GM12872 (cell line): Measurements from ENCODE around the gene ERGIC3.

Source experiments
- CTCF ChIP-seq: IDR thresholded peaks from 3 replicates; pipeline ENCODE4 v1.5.1; 2011; ENCODE audit warnings: low read depth, mild to moderate bottlenecking, low read length, moderate library complexity; ENCODE audit not compliant: insufficient read depth

Gene ERGIC3

GRCh38 chr20:35523298-35523888 is 18.5 kb upstream of the ERGIC3 start:
- peak; percentile 73 for TF ChIP-seq CTCF

- TF ChIP-seq CTCF, result no peak
Observed at GRCh38 chr20:35525639-35526038, 16.2 kb upstream of the ERGIC3 start.

GRCh38 chr20:35527122-35527769 is 14.6 kb upstream of the ERGIC3 start:
- TF ChIP-seq CTCF, result no peak

GRCh38 chr20:35529552-35529951 is 12.3 kb upstream of the ERGIC3 start, which contains the start of gene C20orf173:
Gene C20orf173, minus strand, starts transcription at chr20:35529652. Its CDS starts 279 bp downstream, at chr20:35529373.
- no peak for TF ChIP-seq CTCF

GRCh38 chr20:35539756-35540212 is 2.1 kb upstream of the ERGIC3 start:
- TF ChIP-seq CTCF, result no peak

- no peak for TF ChIP-seq CTCF
Observed at GRCh38 chr20:35541118-35541782, 628 bp upstream of the ERGIC3 start.

GRCh38 chr20:35542990-35543389 is 1.1 kb downstream of the ERGIC3 start:
- TF ChIP-seq CTCF, result no peak
